Measurements from ENCODE around the gene ZNF341. TPM values are rescaled to one million over a fixed set of nuclear protein-coding genes. Genes with fewer than 3 reads are reported as not detected.

The ZNF341 gene
- polyA plus RNA-seq, 1 donor from 2014 or later, result 1.2 TPM

DNA sequence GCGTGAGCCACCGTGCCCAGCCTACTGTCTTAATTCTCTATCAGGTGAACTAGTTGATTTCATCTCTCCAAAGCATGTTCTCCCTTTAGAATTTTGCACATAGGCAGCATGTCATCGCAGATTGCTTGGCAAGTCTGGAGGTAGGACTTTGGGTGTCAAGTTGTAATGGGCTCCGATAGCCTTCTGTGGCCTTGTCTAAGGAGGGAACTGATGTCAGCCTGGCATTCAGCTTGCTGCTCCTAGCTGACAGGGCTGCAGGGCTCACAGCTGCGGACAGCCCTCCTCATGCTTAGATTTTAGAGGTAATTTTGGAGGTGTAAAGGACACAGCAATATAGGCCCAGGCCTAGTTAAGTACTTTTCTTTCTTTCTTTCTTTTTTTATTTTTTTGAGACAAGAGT lies 90.6 kb downstream of the ZNF341 start:
- no peak overlapping the region for H3K4me3 ChIP-seq (ENCODE audit: low read length)
- no peaks in the 10 kb centered on the region for H3K27me3 ChIP-seq (ENCODE audit: insufficient read depth, low read depth, low read length)
- no peak for TF ChIP-seq TAF1 (IDR thresholded peaks at IDR 0.05; ENCODE audit: low read depth)
- TF ChIP-seq, protein P1, sequence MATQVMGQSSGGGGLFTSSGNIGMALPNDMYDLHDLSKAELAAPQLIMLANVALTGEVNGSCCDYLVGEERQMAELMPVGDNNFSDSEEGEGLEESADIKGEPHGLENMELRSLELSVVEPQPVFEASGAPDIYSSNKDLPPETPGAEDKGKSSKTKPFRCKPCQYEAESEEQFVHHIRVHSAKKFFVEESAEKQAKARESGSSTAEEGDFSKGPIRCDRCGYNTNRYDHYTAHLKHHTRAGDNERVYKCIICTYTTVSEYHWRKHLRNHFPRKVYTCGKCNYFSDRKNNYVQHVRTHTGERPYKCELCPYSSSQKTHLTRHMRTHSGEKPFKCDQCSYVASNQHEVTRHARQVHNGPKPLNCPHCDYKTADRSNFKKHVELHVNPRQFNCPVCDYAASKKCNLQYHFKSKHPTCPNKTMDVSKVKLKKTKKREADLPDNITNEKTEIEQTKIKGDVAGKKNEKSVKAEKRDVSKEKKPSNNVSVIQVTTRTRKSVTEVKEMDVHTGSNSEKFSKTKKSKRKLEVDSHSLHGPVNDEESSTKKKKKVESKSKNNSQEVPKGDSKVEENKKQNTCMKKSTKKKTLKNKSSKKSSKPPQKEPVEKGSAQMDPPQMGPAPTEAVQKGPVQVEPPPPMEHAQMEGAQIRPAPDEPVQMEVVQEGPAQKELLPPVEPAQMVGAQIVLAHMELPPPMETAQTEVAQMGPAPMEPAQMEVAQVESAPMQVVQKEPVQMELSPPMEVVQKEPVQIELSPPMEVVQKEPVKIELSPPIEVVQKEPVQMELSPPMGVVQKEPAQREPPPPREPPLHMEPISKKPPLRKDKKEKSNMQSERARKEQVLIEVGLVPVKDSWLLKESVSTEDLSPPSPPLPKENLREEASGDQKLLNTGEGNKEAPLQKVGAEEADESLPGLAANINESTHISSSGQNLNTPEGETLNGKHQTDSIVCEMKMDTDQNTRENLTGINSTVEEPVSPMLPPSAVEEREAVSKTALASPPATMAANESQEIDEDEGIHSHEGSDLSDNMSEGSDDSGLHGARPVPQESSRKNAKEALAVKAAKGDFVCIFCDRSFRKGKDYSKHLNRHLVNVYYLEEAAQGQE (IDR thresholded peaks at IDR 0.05; ENCODE audit: borderline replicate concordance), result no peak
- TF ChIP-seq EP300 (conservative IDR thresholded peaks at IDR 0.05; ENCODE audit: poor library complexity, severe bottlenecking), result no peak
- no peak for TF ChIP-seq MXI1 (conservative IDR thresholded peaks at IDR 0.05; ENCODE audit: poor library complexity, severe bottlenecking)
- no peak for TF ChIP-seq EZH2 (IDR thresholded peaks at IDR 0.05; ENCODE audit: borderline replicate concordance, insufficient read depth, low read length, poor library complexity, severe bottlenecking)
- TF ChIP-seq POLR2AphosphoS5 (IDR thresholded peaks at IDR 0.05), result no peak
- TF ChIP-seq RAD21 (conservative IDR thresholded peaks at IDR 0.05), result no peak
- TF ChIP-seq SMC3 (conservative IDR thresholded peaks at IDR 0.05; ENCODE audit: poor library complexity), result no peak
- TF ChIP-seq, protein P2, sequence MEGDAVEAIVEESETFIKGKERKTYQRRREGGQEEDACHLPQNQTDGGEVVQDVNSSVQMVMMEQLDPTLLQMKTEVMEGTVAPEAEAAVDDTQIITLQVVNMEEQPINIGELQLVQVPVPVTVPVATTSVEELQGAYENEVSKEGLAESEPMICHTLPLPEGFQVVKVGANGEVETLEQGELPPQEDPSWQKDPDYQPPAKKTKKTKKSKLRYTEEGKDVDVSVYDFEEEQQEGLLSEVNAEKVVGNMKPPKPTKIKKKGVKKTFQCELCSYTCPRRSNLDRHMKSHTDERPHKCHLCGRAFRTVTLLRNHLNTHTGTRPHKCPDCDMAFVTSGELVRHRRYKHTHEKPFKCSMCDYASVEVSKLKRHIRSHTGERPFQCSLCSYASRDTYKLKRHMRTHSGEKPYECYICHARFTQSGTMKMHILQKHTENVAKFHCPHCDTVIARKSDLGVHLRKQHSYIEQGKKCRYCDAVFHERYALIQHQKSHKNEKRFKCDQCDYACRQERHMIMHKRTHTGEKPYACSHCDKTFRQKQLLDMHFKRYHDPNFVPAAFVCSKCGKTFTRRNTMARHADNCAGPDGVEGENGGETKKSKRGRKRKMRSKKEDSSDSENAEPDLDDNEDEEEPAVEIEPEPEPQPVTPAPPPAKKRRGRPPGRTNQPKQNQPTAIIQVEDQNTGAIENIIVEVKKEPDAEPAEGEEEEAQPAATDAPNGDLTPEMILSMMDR (IDR thresholded peaks at IDR 0.05; ENCODE audit: poor library complexity, severe bottlenecking), result no peak
- H4K20me1 ChIP-seq (ENCODE audit: insufficient read depth), result no peaks in the 10 kb centered on the region
- H3K79me2 ChIP-seq (replicated peaks; ENCODE audit: insufficient read depth, low read length), result peaks cover 24% of the 10 kb centered on the region
- H3K4me2 ChIP-seq (ENCODE audit: low read length), result no peak overlapping the region
- H3F3A ChIP-seq (ENCODE audit: insufficient read depth, low read length, poor library complexity, severe bottlenecking), result no peaks in the 10 kb centered on the region
- H3K27ac ChIP-seq (ENCODE audit: low read length), result no peak overlapping the region
- no peaks in the 10 kb centered on the region for H3K36me3 ChIP-seq (ENCODE audit: insufficient read depth, low read length)
- H2AFZ ChIP-seq (ENCODE audit: low read depth, low read length), result no peak overlapping the region
- H3K9me2 ChIP-seq (ENCODE audit: insufficient read depth, low read length), result no peaks in the 10 kb centered on the region
- no peaks in the 10 kb centered on the region for H3K9me3 ChIP-seq (ENCODE audit: low read length)
- no peak overlapping the region for H3K9ac ChIP-seq (ENCODE audit: low read length)

DNA sequence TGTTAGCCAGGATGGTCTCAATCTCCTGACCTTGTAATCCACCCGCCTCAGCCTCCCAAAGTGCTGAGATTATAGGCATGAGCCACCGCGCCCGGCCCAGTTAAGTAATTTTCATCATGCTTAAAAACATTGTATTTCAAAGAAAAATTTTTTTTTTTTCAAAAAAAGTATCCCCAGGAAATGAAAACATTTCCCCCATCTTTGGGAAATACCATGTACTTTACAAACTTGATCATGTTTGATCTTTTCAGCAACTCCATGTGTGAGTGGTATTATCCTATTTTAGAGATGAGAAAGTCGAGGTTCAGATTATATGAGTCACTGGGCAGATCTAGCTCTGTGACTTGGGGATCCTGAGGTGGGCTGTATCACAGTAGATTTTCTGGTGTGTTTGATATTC lies 91.2 kb downstream of the ZNF341 start:
- Histone ChIP-seq H3K27ac (ENCODE audit: low read length) (no peak overlapping the region), H3K4me2 (ENCODE audit: low read length) (no peak overlapping the region), H3K27me3 (ENCODE audit: insufficient read depth, low read depth, low read length) (no peaks in the 10 kb centered on the region), H3K4me3 (ENCODE audit: low read length) (no peak overlapping the region), H2AFZ (ENCODE audit: low read depth, low read length) (no peak overlapping the region), H4K20me1 (ENCODE audit: insufficient read depth) (no peaks in the 10 kb centered on the region), H3K36me3 (ENCODE audit: insufficient read depth, low read length) (no peaks in the 10 kb centered on the region), H3K9ac (ENCODE audit: low read length) (no peak overlapping the region), H3K9me2 (ENCODE audit: insufficient read depth, low read length) (no peaks in the 10 kb centered on the region), H3K9me3 (ENCODE audit: low read length) (no peaks in the 10 kb centered on the region), H3F3A (ENCODE audit: insufficient read depth, low read length, poor library complexity, severe bottlenecking) (no peaks in the 10 kb centered on the region), H3K79me2 (replicated peaks; ENCODE audit: insufficient read depth, low read length) (peaks cover 24% of the 10 kb centered on the region)
- no peak for TF ChIP-seq EP300 (conservative IDR thresholded peaks at IDR 0.05; ENCODE audit: poor library complexity, severe bottlenecking)
- TF ChIP-seq, protein P1 (IDR thresholded peaks at IDR 0.05; ENCODE audit: borderline replicate concordance), result no peak
- TF ChIP-seq TAF1 (IDR thresholded peaks at IDR 0.05; ENCODE audit: low read depth), result no peak
- TF ChIP-seq, protein P2 (IDR thresholded peaks at IDR 0.05; ENCODE audit: poor library complexity, severe bottlenecking), result no peak
- no peak for TF ChIP-seq POLR2AphosphoS5 (IDR thresholded peaks at IDR 0.05)
- TF ChIP-seq RAD21 (conservative IDR thresholded peaks at IDR 0.05), result no peak
- no peak for TF ChIP-seq EZH2 (IDR thresholded peaks at IDR 0.05; ENCODE audit: borderline replicate concordance, insufficient read depth, low read length, poor library complexity, severe bottlenecking)
- TF ChIP-seq MXI1 (conservative IDR thresholded peaks at IDR 0.05; ENCODE audit: poor library complexity, severe bottlenecking), result no peak
- no peak for TF ChIP-seq SMC3 (conservative IDR thresholded peaks at IDR 0.05; ENCODE audit: poor library complexity)

All from neural cell (in vitro differentiated cells).